ENCODE data around the gene TDRD7.

DNA sequence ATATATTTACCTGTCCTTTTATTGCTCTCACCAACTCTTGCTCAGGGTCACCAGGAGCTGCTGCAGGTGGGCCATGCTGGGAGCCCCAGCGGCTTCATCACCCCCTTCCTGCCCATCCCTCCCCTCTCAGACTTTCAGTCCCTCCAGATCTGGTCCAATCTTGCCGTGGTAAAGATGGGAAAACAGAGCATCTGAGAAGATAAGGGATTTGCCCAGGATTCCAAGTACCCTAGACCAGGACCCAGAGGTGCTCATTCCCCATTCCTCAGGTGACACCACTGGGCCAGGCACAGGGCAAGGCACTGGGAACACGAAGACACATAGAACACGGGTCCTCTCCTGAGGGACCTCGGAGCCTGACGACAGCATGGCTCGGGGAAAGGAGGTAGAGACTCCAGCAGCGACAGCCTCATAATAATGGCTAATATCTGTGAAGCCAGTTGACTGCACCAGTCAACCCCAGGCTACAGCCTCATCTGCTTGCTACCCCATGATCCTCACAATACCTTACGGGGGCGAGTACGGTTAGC, 107.6 kb downstream of the TDRD7 start:
- TF ChIP-seq, protein P1, sequence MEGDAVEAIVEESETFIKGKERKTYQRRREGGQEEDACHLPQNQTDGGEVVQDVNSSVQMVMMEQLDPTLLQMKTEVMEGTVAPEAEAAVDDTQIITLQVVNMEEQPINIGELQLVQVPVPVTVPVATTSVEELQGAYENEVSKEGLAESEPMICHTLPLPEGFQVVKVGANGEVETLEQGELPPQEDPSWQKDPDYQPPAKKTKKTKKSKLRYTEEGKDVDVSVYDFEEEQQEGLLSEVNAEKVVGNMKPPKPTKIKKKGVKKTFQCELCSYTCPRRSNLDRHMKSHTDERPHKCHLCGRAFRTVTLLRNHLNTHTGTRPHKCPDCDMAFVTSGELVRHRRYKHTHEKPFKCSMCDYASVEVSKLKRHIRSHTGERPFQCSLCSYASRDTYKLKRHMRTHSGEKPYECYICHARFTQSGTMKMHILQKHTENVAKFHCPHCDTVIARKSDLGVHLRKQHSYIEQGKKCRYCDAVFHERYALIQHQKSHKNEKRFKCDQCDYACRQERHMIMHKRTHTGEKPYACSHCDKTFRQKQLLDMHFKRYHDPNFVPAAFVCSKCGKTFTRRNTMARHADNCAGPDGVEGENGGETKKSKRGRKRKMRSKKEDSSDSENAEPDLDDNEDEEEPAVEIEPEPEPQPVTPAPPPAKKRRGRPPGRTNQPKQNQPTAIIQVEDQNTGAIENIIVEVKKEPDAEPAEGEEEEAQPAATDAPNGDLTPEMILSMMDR (conservative IDR thresholded peaks at IDR 0.05 in 1 of 2, IDR thresholded peaks at IDR 0.05 in 1 of 2; ENCODE audit: extremely low read depth in 1 of 2, insufficient read depth in 1 of 2, low read depth in 1 of 2, low read length in 2 of 2) = no peak
- TF ChIP-seq EZH2 (IDR thresholded peaks at IDR 0.05; ENCODE audit: borderline replicate concordance, low read length) = no peak

Data from mammary epithelial cell (primary cell).